GM12875 (cell line): Measurements from ENCODE around the gene ACADL.
A peak's percentile ranks its signal among the peaks of the same experiment; 100 is the strongest.

Experiments
- H3K4me3 ChIP-seq: one replicate; pipeline ENCODE4 v1.5.1; 2011; ENCODE audit warnings: low read depth, low read length, control low read depth
- TF ChIP-seq, protein P1 (sequence below): IDR thresholded peaks from 2 replicates; pipeline ENCODE4 v1.5.1; 2011; ENCODE audit warnings: low read depth, mild to moderate bottlenecking, control low read depth, inconsistent platforms, low read length, moderate library complexity, borderline replicate concordance; ENCODE audit not compliant: insufficient read depth

The ACADL gene

DNA sequence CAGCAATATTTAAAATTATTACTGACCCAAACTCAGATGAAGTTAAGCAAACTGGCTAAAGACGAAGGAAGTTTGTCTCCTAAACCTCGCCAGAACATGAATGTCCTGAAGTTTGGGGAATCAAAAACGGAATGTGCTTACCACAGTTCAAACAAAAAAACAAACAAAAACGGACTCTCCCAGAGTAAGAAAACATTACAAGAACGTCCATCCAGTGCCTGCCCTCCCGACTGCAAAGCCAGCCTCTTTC lies 55.1 kb downstream of the ACADL start:
- TF ChIP-seq, protein P1, sequence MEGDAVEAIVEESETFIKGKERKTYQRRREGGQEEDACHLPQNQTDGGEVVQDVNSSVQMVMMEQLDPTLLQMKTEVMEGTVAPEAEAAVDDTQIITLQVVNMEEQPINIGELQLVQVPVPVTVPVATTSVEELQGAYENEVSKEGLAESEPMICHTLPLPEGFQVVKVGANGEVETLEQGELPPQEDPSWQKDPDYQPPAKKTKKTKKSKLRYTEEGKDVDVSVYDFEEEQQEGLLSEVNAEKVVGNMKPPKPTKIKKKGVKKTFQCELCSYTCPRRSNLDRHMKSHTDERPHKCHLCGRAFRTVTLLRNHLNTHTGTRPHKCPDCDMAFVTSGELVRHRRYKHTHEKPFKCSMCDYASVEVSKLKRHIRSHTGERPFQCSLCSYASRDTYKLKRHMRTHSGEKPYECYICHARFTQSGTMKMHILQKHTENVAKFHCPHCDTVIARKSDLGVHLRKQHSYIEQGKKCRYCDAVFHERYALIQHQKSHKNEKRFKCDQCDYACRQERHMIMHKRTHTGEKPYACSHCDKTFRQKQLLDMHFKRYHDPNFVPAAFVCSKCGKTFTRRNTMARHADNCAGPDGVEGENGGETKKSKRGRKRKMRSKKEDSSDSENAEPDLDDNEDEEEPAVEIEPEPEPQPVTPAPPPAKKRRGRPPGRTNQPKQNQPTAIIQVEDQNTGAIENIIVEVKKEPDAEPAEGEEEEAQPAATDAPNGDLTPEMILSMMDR: no peak
- H3K4me3 ChIP-seq: peak overlapping the region; percentile 48

- H3K4me3 ChIP-seq: peak overlapping the region; percentile 48
- TF ChIP-seq, protein P1: no peak
Measured at GRCh38 chr2:210169516-210170195, 55.6 kb downstream of the ACADL start.

GRCh38 chr2:210167227-210167626 lies 58.0 kb downstream of the ACADL start:
- TF ChIP-seq, protein P1: no peak
- no peak overlapping the region for H3K4me3 ChIP-seq

GRCh38 chr2:210162466-210163124 lies 62.7 kb downstream of the ACADL start:
- no peak overlapping the region for H3K4me3 ChIP-seq
- TF ChIP-seq, protein P1: no peak

GRCh38 chr2:210159059-210159458 lies 66.2 kb downstream of the ACADL start:
- H3K4me3 ChIP-seq: no peak overlapping the region
- TF ChIP-seq, protein P1: no peak

- H3K4me3 ChIP-seq: no peak overlapping the region
- TF ChIP-seq, protein P1: no peak
Measured at GRCh38 chr2:210158236-210158635, 67.0 kb downstream of the ACADL start.

- H3K4me3 ChIP-seq: no peak overlapping the region
- TF ChIP-seq, protein P1: no peak
Measured at GRCh38 chr2:210157526-210157925, 67.7 kb downstream of the ACADL start.
